Measurements from ENCODE around the gene PITRM1.

The PITRM1 gene

GRCh38 chr10:3163879-3164278 is 8.7 kb downstream of the PITRM1 start:
- no peak for DNase-seq

- DNase-seq = no peak
Observed at GRCh38 chr10:3162533-3162932, 10.0 kb downstream of the PITRM1 start.

GRCh38 chr10:3159152-3159551 is 13.4 kb downstream of the PITRM1 start:
- no peak for DNase-seq

- DNase-seq = no peak
Observed at GRCh38 chr10:3154666-3155065, 17.9 kb downstream of the PITRM1 start.

- DNase-seq = no peak
Observed at GRCh38 chr10:3152566-3152935, 20.0 kb downstream of the PITRM1 start.

- DNase-seq = no peak
Observed at GRCh38 chr10:3151889-3152565, 20.6 kb downstream of the PITRM1 start.

GRCh38 chr10:3150961-3151360 is 21.6 kb downstream of the PITRM1 start:
- no peak for DNase-seq

- no peak for DNase-seq
Observed at GRCh38 chr10:3150366-3150765, 22.2 kb downstream of the PITRM1 start.

GRCh38 chr10:3149918-3150317 is 22.7 kb downstream of the PITRM1 start:
- no peak for DNase-seq

- no peak for DNase-seq
Observed at GRCh38 chr10:3148994-3149393, 23.6 kb downstream of the PITRM1 start.

- no peak for DNase-seq
Observed at GRCh38 chr10:3148041-3148440, 24.5 kb downstream of the PITRM1 start.

- DNase-seq = no peak
Observed at GRCh38 chr10:3147117-3147820, 25.3 kb downstream of the PITRM1 start.

GRCh38 chr10:3146289-3146688 is 26.3 kb downstream of the PITRM1 start:
- DNase-seq = no peak

GRCh38 chr10:3145366-3145765 is 27.2 kb downstream of the PITRM1 start:
- no peak for DNase-seq

GRCh38 chr10:3143791-3144434 is 28.7 kb downstream of the PITRM1 start:
- no peak for DNase-seq

GRCh38 chr10:3143366-3143765 is 29.2 kb downstream of the PITRM1 start:
- DNase-seq = no peak

- DNase-seq = no peak
Observed at GRCh38 chr10:3142146-3142875, 30.3 kb downstream of the PITRM1 start.

GRCh38 chr10:3141351-3142005 is 31.1 kb downstream of the PITRM1 start:
- DNase-seq = no peak

- DNase-seq = no peak
Observed at GRCh38 chr10:3140280-3140679, 32.3 kb downstream of the PITRM1 start.

- DNase-seq = no peak
Observed at GRCh38 chr10:3139216-3139910, 33.2 kb downstream of the PITRM1 start.

GRCh38 chr10:3137958-3138726 is 34.4 kb downstream of the PITRM1 start:
- no peak for DNase-seq
